Esophagus muscularis mucosa (tissue), 4 donors: ENCODE results near the gene CNTN5. TPM values are rescaled to one million over a fixed set of nuclear protein-coding genes. Genes with fewer than 3 reads are reported as not detected.
A peak's percentile ranks its signal among the peaks of the same experiment; 100 is the strongest.

ENCODE experiments used
- DNase-seq: peaks from one replicate; pipeline ENCODE4 v3.0.0-alpha.2; 2017; ENCODE audit errors: extremely low spot score
- H3K27ac ChIP-seq, 4 donors: fragments of 200-600 bp; sonication (generic); replicated peaks in 1 of 4; 1 replicate in 3 of 4; 2 replicates in 1 of 4; pipeline ENCODE4 v1.5.1; 2016 to 2019; ENCODE audit warnings: mild to moderate bottlenecking in 1 of 4
- H3K27me3 ChIP-seq, 4 donors: fragments of 200-600 bp; sonication (generic); one replicate each; pipeline versions ENCODE4 v1.5.1 to v1.6.0; 2016 to 2019
- H3K36me3 ChIP-seq, 4 donors: fragments of 200-600 bp; sonication (generic); one replicate each; pipeline ENCODE4 v1.5.1; 2016 to 2019
- H3K4me1 ChIP-seq, 4 donors: fragments of 200-600 bp; sonication (generic); one replicate each; pipeline ENCODE4 v1.5.1; 2016 to 2019
- H3K4me3 ChIP-seq, 4 donors: fragments of 200-600 bp; sonication (generic); 1 replicate in 2 of 4; 2 replicates in 2 of 4; pipeline ENCODE4 v1.5.1; 2016 to 2019; ENCODE audit warnings: mild to moderate bottlenecking in 4 of 4, moderate library complexity in 1 of 4
- H3K9me3 ChIP-seq, 4 donors: fragments of 200-600 bp; sonication (generic); 1 replicate in 3 of 4; 2 replicates in 1 of 4; pipeline ENCODE4 v1.5.1; 2016 to 2019
- CTCF ChIP-seq, 3 experiments: fragments of 200-600 bp in 2 of 3; fragments of 450-650 bp in 1 of 3; sonication (generic) in 2 of 3; IDR thresholded peaks; one replicate each; pipeline ENCODE4 v1.5.1; 2017 to 2019; ENCODE audit warnings: antibody characterized with exemption in 3 of 3, mild to moderate bottlenecking in 2 of 3, moderate library complexity in 1 of 3
- EP300 ChIP-seq: sonication (generic); formaldehyde crosslinking; IDR thresholded peaks from one replicate; pipeline ENCODE4 v1.6.1; 2017; ENCODE audit warnings: antibody characterized with exemption
- POLR2A ChIP-seq: fragments of 450-650 bp; IDR thresholded peaks from one replicate; pipeline ENCODE4 v1.6.1; 2017; ENCODE audit warnings: antibody characterized with exemption, moderate library complexity, mild to moderate bottlenecking, low read depth
- POLR2AphosphoS5 ChIP-seq, 2 donors: sonication (generic); formaldehyde crosslinking; IDR thresholded peaks; one replicate each; pipeline ENCODE4 v1.6.1; 2017; ENCODE audit warnings: antibody characterized with exemption in 2 of 2
- WGBS: methylation state at CpG from one replicate; pipeline ENCODE4 v1.1.5; 2018; 5-methylcytosine and 5-hydroxymethylcytosine counted together
- intact Hi-C: fragments of 100-400 bp; cut with DNase I; formaldehyde crosslinking; loops from one replicate; pipeline ENCODE4 v1.15.1; 2023
- total RNA-seq, 4 donors: library from RNA; depleted of rRNA; stranded (reverse); fragments of >200 nt; gene quantifications; one replicate each; pipeline versions ENCODE4 v1.1.0 to v1.2.1, GENCODE V29; 2016

Gene CNTN5
- total RNA-seq, 4 donors from 2014 or later, result 0.06 TPM; not detected in 3

DNA sequence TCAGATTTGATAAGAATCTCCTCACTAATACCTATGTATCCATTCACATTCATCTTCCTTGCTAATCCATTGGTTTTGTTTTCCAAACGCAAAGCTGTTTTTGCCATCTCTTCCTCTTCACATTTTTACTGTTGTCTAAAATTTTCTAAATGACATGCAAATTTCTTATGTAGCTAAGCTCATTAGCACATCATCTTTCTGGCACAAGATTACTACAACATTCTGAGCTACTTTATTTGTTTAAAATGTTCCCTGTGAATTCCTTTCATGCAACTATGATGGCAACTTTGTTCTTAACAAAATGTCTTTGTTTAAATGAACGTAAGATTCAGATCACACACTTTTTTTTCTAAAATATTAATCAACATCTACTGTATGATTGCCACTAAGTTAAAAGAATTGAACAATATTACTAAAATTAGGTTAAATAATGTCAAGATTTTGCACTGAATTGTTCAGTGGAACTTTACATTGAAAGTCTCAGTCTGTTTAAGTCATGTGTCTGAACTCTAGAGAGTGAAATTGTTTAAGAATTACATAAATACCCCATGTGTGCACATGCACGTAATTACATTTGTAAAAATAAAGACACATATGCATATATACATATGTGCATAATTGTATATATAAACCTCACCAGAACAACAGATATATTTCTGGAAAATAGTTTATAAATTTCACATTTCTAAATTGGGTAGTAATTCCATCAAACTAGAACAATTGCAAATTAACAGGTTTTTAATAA is 688.4 kb downstream of the CNTN5 start:
- no peak overlapping the region for H3K27ac ChIP-seq
- no peaks in the 10 kb centered on the region for H3K9me3 ChIP-seq
- H3K36me3 ChIP-seq, result no peaks in the 10 kb centered on the region
- no peak for TF ChIP-seq POLR2A
- H3K4me1 ChIP-seq, result no peaks in the 10 kb centered on the region
- H3K27me3 ChIP-seq, result no peaks in the 10 kb centered on the region
- intact Hi-C loops, result no loop called here
- H3K4me3 ChIP-seq, result no peak overlapping the region
- 54% methylated on average over 3 of the region's 3 CpGs for WGBS
- no peak for DNase-seq

GRCh38 chr11:99716302-99716701 is 695.6 kb downstream of the CNTN5 start:
- no peak for DNase-seq
- Histone ChIP-seq H3K4me3 (no peak overlapping the region), H3K9me3 (no peaks in the 10 kb centered on the region), H3K4me1 (no peaks in the 10 kb centered on the region), H3K27ac (no peak overlapping the region), H3K27me3 (no peaks in the 10 kb centered on the region), H3K36me3 (no peaks in the 10 kb centered on the region)
- intact Hi-C loops, result no loop called here
- 57% methylated on average over 3 of the region's 3 CpGs for WGBS
- TF ChIP-seq POLR2A (no peak), POLR2AphosphoS5 (IDR thresholded peaks at IDR 0.05) (no peak), CTCF (IDR thresholded peaks at IDR 0.05) (no peak), EP300 (no peak)

- no peak for DNase-seq
- no peak for TF ChIP-seq POLR2A
- TF ChIP-seq CTCF (IDR thresholded peaks at IDR 0.05), result no peak
- no peak for TF ChIP-seq EP300
- no peak for TF ChIP-seq POLR2AphosphoS5 (IDR thresholded peaks at IDR 0.05)
- Histone ChIP-seq H3K4me3 (no peak overlapping the region), H3K36me3 (no peaks in the 10 kb centered on the region), H3K9me3 (no peaks in the 10 kb centered on the region), H3K27me3 (no peaks in the 10 kb centered on the region), H3K27ac (no peak overlapping the region), H3K4me1 (no peaks in the 10 kb centered on the region)
- intact Hi-C loops, result no loop called here
Observed at GRCh38 chr11:99718291-99718690, 697.5 kb downstream of the CNTN5 start.

- no peaks in the 10 kb centered on the region for H3K36me3 ChIP-seq
- H3K4me3 ChIP-seq, result no peak overlapping the region
- no peaks in the 10 kb centered on the region for H3K27me3 ChIP-seq
- no peaks in the 10 kb centered on the region for H3K9me3 ChIP-seq
- no peaks in the 10 kb centered on the region for H3K4me1 ChIP-seq
- DNase-seq, result no peak
- 39% methylated on average over 4 of the region's 4 CpGs for WGBS
- intact Hi-C loops, result no loop called here
- TF ChIP-seq CTCF (IDR thresholded peaks at IDR 0.05) (peak; percentile 25 to 50 (median 40)), POLR2AphosphoS5 (IDR thresholded peaks at IDR 0.05) (no peak)
- no peak overlapping the region for H3K27ac ChIP-seq
Observed at GRCh38 chr11:99739464-99740089, 718.8 kb downstream of the CNTN5 start.

DNA sequence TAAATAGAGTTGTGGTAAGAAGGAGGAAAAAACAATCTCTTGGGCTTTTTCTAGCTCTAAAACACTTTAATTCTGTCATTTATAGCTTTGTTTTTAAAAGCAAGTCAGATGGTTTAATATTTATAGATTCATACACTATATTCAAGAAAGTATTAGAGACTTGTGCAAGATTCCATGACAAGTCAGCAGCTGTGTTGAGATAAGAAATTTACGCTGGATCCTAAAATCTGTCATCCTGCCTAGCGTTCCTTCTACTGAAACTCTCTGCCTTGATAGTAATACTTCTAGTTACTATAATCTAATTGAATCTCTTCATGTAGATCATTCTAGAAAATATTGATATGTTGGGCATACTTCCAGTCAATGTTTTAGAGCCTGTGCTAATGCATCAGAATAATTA is 721.8 kb downstream of the CNTN5 start:
- intact Hi-C loops, result no loop called here
- Histone ChIP-seq H3K9me3 (no peaks in the 10 kb centered on the region), H3K27ac (no peak overlapping the region), H3K4me1 (no peaks in the 10 kb centered on the region), H3K4me3 (no peak overlapping the region), H3K27me3 (no peaks in the 10 kb centered on the region), H3K36me3 (no peaks in the 10 kb centered on the region)
- DNase-seq, result no peak
- 70% methylated on average over 2 of the region's 2 CpGs for WGBS
- TF ChIP-seq POLR2A, result no peak
- no peak for TF ChIP-seq EP300
- TF ChIP-seq POLR2AphosphoS5 (IDR thresholded peaks at IDR 0.05), result no peak
- no peak for TF ChIP-seq CTCF (IDR thresholded peaks at IDR 0.05)
